Osteoblast (primary cell): Measurements from ENCODE around the gene ELOVL1. TPM values are rescaled to one million over a fixed set of nuclear protein-coding genes. Genes with fewer than 3 reads are reported as not detected.
A peak's percentile ranks its signal among the peaks of the same experiment; 100 is the strongest.

Experiments used
- DNase-seq: peaks from one replicate; pipeline ENCODE4 v3.0.0; 2011; ENCODE audit warnings: low spot score, mixed read lengths; ENCODE audit not compliant: insufficient read length; ENCODE audit errors: missing footprints
- H2AFZ ChIP-seq: 2 replicates; pipeline ENCODE4 v1.6.0; 2011; ENCODE audit warnings: mild to moderate bottlenecking, low read length
- H3K27ac ChIP-seq: 2 replicates; pipeline ENCODE4 v1.5.1; 2011; ENCODE audit warnings: mild to moderate bottlenecking, low read depth, low read length, moderate library complexity
- H3K27me3 ChIP-seq: 2 replicates; pipeline ENCODE4 v1.6.0; 2012; ENCODE audit warnings: mild to moderate bottlenecking, control low read depth, inconsistent platforms, low read length, moderate library complexity; ENCODE audit not compliant: insufficient read depth
- H3K36me3 ChIP-seq: 2 replicates; pipeline ENCODE4 v1.5.1; 2011; ENCODE audit warnings: mild to moderate bottlenecking, low read length, control low read depth, moderate library complexity; ENCODE audit not compliant: insufficient read depth
- H3K4me1 ChIP-seq: 2 replicates; pipeline ENCODE4 v1.5.1; 2011; ENCODE audit warnings: mild to moderate bottlenecking, low read length, control low read depth, moderate library complexity; ENCODE audit not compliant: insufficient read depth
- H3K4me2 ChIP-seq: 2 replicates; pipeline ENCODE4 v1.6.0; 2011; ENCODE audit warnings: mild to moderate bottlenecking, low read length; ENCODE audit not compliant: insufficient read depth
- H3K4me3 ChIP-seq: fragments of 200-600 bp; sonication (generic); 3 replicates; pipeline ENCODE4 v1.5.1; 2012; ENCODE audit warnings: mild to moderate bottlenecking, low read length, inconsistent platforms; ENCODE audit not compliant: insufficient read depth
- H3K79me2 ChIP-seq: 2 replicates; pipeline ENCODE4 v1.6.0; 2012; ENCODE audit warnings: mild to moderate bottlenecking, low read length, control low read depth, inconsistent platforms; ENCODE audit not compliant: insufficient read depth
- H3K9me3 ChIP-seq: 2 replicates; pipeline ENCODE4 v1.5.1; 2011; ENCODE audit warnings: low read depth, low read length, control low read depth
- H4K20me1 ChIP-seq: 2 replicates; pipeline ENCODE4 v1.6.0; 2012; ENCODE audit warnings: mild to moderate bottlenecking, low read length, control low read depth; ENCODE audit not compliant: insufficient read depth
- CTCF ChIP-seq: IDR thresholded peaks from 2 replicates; pipeline ENCODE4 v1.5.1; 2011; ENCODE audit warnings: mild to moderate bottlenecking, low read depth, low read length, moderate library complexity; ENCODE audit errors: extremely low read depth
- total RNA-seq: library from RNA; depleted of rRNA; stranded (reverse); fragments of >200 nt; gene quantifications from 2 replicates; pipeline ENCODE4 v1.2.3, GENCODE V29; 2012

Gene ELOVL1
- total RNA-seq, 1 donor, result 36.9 TPM

GRCh38 chr1:43387976-43388599 is 20.3 kb upstream of the ELOVL1 start:
- Histone ChIP-seq H3K27ac (peak overlapping the region; percentile 89), H3K4me1 (peaks cover 21% of the 10 kb centered on the region), H2AFZ (no peak overlapping the region), H3K79me2 (peaks cover 67% of the 10 kb centered on the region), H3K27me3 (no peaks in the 10 kb centered on the region), H3K36me3 (peaks cover 48% of the 10 kb centered on the region), H3K9me3 (no peaks in the 10 kb centered on the region), H4K20me1 (peaks cover 35% of the 10 kb centered on the region), H3K4me3 (peak overlapping the region; percentile 95), H3K4me2 (peak overlapping the region; percentile 97)
- peak; percentile 65 for DNase-seq
- TF ChIP-seq CTCF, result no peak

- no peak for DNase-seq
- Histone ChIP-seq H3K4me2 (no peak overlapping the region), H3K4me3 (no peak overlapping the region), H2AFZ (no peak overlapping the region), H3K4me1 (peaks cover 21% of the 10 kb centered on the region), H3K79me2 (peaks cover 57% of the 10 kb centered on the region), H3K36me3 (peaks cover 61% of the 10 kb centered on the region), H3K27me3 (no peaks in the 10 kb centered on the region), H3K27ac (no peak overlapping the region), H3K9me3 (no peaks in the 10 kb centered on the region), H4K20me1 (peaks cover 35% of the 10 kb centered on the region)
- TF ChIP-seq CTCF, result no peak
These were observed 18.9 kb upstream of the ELOVL1 start for GRCh38 chr1:43386676-43387075.

GRCh38 chr1:43383449-43383848 is 15.6 kb upstream of the ELOVL1 start:
- peaks cover 25% of the 10 kb centered on the region for H3K79me2 ChIP-seq
- no peak for TF ChIP-seq CTCF
- no peak overlapping the region for H3K4me2 ChIP-seq
- no peaks in the 10 kb centered on the region for H3K27me3 ChIP-seq
- no peak overlapping the region for H3K27ac ChIP-seq
- H3K9me3 ChIP-seq, result no peaks in the 10 kb centered on the region
- H3K36me3 ChIP-seq, result peaks cover 75% of the 10 kb centered on the region
- no peak overlapping the region for H2AFZ ChIP-seq
- no peak for DNase-seq
- H3K4me3 ChIP-seq, result no peak overlapping the region
- H3K4me1 ChIP-seq, result peaks cover 8% of the 10 kb centered on the region
- H4K20me1 ChIP-seq, result peaks cover 29% of the 10 kb centered on the region

GRCh38 chr1:43382027-43382779 is 14.4 kb upstream of the ELOVL1 start:
- H4K20me1 ChIP-seq, result peaks cover 17% of the 10 kb centered on the region
- peaks cover 13% of the 10 kb centered on the region for H3K79me2 ChIP-seq
- H3K9me3 ChIP-seq, result no peaks in the 10 kb centered on the region
- no peak overlapping the region for H2AFZ ChIP-seq
- H3K4me3 ChIP-seq, result no peak overlapping the region
- no peak overlapping the region for H3K27ac ChIP-seq
- TF ChIP-seq CTCF, result no peak
- no peaks in the 10 kb centered on the region for H3K27me3 ChIP-seq
- peaks cover 71% of the 10 kb centered on the region for H3K36me3 ChIP-seq
- H3K4me2 ChIP-seq, result no peak overlapping the region
- no peaks in the 10 kb centered on the region for H3K4me1 ChIP-seq
- no peak for DNase-seq
